ENCODE data around the gene TXNRD3.

- TF ChIP-seq POLR2A (IDR thresholded peaks at IDR 0.05): no peak
- TF ChIP-seq, protein P1, sequence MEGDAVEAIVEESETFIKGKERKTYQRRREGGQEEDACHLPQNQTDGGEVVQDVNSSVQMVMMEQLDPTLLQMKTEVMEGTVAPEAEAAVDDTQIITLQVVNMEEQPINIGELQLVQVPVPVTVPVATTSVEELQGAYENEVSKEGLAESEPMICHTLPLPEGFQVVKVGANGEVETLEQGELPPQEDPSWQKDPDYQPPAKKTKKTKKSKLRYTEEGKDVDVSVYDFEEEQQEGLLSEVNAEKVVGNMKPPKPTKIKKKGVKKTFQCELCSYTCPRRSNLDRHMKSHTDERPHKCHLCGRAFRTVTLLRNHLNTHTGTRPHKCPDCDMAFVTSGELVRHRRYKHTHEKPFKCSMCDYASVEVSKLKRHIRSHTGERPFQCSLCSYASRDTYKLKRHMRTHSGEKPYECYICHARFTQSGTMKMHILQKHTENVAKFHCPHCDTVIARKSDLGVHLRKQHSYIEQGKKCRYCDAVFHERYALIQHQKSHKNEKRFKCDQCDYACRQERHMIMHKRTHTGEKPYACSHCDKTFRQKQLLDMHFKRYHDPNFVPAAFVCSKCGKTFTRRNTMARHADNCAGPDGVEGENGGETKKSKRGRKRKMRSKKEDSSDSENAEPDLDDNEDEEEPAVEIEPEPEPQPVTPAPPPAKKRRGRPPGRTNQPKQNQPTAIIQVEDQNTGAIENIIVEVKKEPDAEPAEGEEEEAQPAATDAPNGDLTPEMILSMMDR (IDR thresholded peaks at IDR 0.05): no peak
These were observed 8.8 kb upstream of the TXNRD3 start for GRCh38 chr3:126663750-126664149.

All from right lobe of liver (tissue), 4 donors.